GM18507 (cell line): ENCODE data around the gene PLA2G4D.

Experiments used
- DNase-seq: peaks from one replicate; pipeline ENCODE4 v3.0.0; 2011; ENCODE audit warnings: low read depth; ENCODE audit not compliant: insufficient read length; ENCODE audit errors: extremely low spot score
- FAIRE-seq: peaks from 2 replicates; lab custom pipeline; 2011; peaks lifted over from hg19 to GRCh38; lab: Jason Lieb, UNC

PLA2G4D gene

DNA sequence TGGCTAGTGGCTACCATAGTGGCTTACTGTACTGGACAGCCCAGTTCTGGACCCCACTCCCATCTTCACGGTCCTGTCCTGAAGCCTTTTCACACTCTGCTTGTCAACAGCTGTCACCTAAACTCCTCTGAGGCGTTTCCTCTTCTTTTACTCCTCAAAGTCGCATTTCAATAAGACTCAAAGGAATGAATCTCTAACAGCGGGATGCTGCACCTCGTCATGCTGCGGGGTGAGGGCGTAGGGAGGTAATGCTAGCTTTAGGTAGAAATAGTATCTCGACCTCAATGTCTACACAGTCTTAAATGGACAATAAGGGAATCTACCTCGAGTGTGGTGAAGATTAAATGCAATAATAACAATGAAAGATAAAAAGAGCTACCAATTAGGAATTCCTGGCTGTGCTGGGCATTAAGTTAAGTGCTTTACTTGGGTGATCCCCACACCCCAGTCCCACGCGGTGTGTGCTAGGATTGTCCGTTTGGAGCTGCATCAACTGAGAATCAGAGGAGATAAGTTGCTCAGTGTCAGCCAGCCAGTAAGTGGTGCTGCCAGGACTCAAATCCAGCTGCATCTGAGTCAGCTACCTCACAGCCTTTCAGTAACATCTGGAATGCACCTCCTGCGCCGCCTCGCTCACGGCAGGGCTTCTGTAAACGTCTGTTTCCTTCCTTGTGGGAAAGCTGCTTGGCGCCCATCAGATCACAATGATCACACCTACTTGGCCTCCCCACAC is 14.0 kb downstream of the PLA2G4D start:
- FAIRE-seq, result no peak
- no peak for DNase-seq

DNA sequence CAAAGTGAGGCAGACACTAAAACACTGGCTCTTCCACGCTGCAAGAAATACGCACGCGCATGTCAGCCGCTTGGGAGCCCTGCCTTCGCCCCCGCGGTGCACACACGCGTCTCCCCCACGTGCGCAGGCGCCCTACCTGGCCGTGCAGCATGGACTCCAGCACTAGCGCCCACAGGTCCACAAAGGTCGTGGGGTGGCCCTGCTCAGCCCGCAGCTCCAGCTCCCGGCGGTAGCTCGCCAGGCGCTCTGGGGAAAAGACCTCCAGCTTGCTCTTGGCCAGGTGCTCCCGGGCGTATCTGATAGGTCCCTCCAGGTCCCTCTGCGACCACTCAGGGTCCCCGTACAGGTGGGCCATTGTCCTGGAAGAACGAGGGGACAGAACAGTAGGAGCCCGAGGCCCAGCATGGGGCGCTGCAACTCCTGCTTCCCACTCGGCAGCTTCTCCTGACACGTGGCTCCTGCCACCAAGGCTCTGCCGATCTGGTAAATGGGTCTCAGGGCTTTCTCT is 14.9 kb downstream of the PLA2G4D start:
- FAIRE-seq (no peak), DNase-seq (no peak)

DNA sequence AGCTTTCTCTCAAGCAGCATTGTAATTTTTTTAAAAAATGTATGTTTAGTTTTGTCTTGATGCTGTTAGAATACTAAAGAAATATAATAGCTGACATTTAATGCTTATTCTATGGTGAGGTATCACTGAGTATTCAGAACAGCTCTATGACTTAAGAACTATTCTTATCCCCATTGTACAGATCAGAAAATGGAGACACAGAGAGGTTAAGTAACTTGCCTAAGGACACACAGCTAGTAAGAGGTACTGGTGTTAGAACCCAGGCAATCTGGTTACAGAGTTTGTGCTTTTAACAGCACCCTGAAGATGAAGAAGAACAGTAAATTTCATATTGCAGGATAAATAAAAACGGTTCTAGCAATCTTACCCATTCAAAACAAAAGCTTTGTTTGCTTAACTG is 15.5 kb downstream of the PLA2G4D start:
- no peak for FAIRE-seq
- no peak for DNase-seq

DNA sequence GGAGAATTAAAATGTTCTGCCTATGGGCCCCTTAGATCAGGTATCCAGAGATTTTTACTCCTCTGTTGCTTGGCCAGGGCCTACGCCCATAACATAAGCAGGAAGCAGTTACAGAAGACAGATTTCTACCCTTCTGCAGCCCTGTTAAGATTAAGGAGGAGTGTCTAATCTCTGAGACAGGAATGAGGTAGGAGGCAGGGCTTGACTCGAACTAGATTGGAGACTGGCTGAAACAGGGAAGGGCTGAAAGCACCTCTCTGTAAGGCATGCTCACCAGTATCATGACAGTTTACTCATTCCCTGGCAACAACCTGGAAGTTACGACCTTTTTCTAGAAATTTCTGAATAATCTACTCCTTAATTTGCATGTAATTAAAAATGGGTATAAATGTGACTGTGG is 16.7 kb downstream of the PLA2G4D start:
- DNase-seq (no peak), FAIRE-seq (no peak)

DNA sequence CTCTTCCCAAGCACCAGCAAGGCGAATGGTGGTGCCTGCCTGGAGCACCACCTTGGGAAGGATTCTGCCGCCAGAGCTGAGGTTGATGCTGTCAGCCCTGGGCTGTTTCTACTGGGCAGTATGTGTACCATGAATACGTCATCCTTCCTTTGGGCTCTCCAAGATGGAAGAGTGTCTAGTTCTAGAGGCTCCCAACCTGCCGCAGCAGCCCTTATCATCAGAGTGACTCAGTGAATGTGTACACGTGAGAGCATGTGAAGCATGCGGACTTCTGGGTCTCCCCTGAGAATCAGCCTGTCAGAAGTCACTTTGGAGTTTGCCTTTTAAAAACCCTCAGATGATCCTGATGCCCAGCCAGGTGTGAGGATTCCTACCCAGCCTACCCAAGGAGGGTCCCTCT is 20.9 kb downstream of the PLA2G4D start:
- FAIRE-seq (no peak), DNase-seq (no peak)

DNA sequence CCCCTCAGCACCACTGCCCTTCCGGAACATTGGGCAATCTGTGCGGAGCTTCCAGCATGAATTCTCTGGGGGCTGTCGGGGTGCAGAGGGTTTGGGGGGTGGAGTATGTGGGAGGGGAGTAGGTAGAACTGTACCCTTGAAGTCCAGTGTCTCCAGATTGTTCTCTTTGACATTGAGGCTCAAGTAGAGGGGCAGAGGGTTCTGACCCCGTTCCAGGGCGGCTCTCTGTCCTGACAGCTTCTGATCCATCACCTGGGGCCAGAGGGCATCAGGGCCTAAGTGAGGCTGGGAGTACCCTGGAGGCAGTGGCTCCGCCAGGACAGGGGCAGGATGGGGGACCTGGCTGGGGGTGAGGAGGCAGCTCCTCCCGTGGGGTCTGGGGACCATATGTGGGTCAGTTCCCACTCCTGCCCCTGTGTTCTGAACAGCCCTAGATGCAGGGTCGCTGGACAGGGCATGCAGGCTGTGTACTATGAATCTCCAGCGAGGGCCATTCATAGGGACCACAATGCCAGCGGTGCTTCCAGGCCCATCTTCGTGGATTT is 22.1 kb downstream of the PLA2G4D start:
- FAIRE-seq (no peak), DNase-seq (no peak)

DNA sequence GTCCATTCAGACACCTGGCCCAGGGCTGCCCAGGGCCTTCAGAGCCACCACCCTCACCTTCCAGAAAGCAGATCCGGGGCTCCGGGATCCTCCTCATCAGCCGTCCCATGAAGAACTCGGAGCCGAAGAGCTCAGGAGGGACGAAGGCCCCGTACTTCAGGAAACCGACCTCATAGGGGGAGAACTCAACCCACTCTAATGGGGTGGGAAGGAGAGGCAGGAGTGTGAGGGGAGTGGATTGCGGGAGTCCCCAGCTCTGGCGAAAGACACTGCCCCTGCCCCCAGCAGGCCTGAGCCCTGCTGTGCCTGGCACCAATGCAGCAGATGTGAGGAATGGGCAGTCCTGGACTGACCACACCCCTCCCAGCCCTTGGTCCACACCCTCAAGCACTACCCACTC is 22.6 kb downstream of the PLA2G4D start:
- no peak for FAIRE-seq

DNA sequence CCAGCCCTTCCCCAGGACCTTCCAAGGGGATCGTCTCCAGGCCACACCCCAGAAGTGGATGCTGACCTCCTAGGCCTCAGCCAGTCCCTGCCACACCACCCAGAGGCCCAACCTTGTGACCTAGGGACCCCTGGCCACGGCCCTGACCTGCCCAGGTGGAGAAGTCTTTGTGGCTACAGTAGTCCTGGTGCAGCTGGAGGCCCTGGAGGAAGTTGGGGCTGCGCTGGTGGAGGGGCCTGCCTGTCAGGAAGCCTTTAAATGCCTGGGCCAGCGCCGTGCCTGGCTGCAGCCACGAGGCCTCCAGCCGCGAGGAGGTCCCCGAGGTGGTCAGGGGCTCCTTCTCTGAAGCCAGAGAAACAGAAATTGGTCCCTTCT is 23.4 kb downstream of the PLA2G4D start:
- DNase-seq (no peak), FAIRE-seq (no peak)

More for the DNA sequence above, 22.6 kb downstream of the PLA2G4D start:
- DNase-seq, result no peak

DNA sequence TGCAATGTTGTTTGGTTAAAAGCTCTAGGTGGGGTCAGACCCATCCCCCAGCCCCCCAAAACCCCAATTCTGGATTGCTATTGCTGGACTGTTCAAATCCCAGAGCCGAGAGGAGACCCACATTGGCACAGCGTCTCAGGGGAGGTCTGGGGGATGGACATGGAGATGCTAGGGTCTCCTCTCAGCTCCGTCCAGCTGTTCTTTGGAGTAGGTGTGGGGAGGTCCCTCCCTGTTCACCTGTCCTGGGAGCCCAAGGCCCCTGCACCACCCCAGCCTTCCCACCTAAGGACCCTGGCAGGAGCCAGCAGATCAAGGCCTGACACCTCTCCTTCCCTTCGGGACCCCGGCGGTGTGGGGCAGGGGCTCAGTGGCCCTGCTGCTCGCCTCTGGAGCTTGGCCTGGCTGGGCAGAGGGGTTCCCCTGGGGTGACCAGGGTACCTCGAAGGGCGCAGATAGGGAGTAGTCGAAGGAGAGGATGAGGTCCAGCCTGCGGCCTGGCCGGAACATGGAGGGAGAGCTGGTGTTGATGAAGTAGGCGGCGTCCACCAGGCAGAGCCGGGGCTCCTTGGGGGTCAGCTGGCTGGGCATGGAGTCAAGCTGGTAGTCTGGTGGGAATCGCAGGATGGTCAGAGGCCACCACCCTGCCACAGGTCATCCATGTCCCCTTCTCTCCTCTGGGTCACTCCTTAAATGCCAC is 23.9 kb downstream of the PLA2G4D start:
- DNase-seq (no peak), FAIRE-seq (no peak)

DNA sequence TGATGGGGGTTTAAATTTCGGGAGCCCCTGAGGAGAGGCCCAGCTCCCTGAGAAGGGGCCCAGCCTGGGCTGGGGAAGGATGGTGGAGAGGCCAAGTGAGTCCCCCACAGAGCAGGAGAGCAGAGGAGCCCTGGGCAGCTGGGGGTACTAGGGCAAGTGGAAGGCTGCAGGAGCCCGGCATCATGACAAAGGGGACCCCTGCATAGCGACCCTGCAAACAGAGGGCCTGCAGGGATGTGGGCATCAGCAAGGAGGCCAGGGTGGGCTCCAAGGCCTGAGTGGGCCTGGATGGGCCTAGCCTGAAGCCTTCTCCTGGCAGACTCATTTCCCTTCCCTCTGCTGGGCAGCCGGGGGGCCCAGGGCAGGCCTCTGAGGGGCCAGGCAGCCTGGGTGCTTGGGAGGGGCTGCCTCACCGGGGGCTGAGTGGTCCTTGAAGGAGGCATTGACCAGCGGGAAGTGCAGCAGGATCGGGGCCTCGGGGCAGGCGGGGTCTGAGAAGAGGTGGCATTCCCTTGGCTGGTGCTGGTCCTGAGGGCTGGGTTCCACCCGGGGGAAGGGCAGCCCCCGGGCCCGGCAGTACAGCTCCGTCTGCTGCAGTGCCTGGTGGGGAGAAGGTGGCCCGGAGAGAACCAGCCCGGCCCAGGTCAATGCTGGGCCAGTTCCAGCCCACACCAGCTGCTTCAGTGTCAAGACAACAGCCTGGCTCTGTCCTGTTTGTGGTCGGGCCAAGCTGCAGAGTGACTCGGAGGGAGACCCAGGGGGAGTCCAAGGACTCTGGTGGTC is 24.7 kb downstream of the PLA2G4D start:
- DNase-seq (no peak), FAIRE-seq (no peak)

DNA sequence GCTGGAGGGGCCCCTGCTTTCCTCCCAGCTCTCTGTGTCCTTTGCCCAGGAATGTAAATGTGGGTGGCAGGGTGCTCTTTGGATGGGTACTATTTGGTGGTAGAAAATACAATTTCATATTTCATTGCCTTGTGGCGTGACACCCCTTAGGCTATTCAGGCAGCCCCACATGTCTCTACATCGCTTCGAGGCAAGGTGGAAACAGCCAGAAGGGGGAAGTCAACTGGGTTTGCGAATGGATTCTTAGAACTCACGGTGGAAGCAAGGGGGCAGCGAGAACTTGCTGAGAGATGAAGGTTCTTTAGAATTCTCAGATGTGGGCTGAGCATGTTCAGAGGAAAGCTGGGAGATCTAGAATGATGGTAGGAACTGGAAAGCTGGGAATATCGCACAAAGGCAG is 25.3 kb downstream of the PLA2G4D start:
- DNase-seq, result no peak
- no peak for FAIRE-seq

DNA sequence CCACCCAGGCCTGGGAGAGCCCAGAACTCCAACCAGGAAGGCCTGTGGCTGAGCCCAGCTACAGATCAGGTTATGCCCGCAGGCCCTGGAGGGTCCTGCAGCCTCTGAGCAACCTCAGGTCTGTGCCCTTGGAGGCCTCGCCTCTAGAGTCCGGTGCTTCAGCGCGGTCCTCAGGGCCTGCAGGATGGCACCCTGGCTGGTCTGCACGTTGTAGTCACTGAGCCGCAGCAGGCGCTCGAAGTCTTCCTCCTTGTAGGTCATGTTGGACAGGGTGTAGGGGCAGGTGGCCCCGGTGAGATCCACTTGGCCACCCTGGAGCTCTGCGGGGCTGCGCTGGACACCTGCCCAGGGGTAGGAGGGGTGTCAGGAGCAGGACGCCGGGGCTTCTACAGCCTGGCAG is 25.8 kb downstream of the PLA2G4D start:
- DNase-seq (no peak), FAIRE-seq (no peak)

DNA sequence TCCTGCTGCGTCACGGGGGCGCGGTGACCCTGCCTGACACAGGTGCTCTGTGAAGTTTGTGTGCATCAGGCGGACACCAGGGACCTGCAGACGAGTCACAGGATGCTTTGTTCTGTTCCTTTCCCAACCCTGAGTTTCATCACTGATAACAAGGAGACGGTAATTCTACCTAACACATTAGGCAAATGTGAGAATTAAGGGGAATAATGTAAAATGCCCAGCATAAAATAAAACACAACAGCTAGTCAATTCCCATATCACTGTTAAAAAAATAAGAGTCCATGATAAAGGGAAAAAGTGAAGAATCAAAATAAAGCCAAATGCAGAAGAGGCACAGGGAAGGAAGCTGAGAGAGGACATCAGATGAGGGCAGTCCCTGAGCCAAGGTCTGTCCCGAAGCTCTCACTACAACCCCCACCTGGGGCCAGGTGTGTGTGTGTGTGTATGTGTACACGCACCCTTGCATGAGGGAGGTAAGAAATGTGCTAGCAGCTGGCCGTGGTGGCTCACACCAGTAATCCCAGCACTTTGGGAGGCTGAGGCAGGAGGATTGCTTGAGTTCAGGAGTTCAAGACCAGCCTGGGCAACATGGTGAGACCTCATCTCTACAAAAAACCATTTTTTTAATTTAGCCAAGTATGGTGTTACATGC is 27.5 kb downstream of the PLA2G4D start:
- DNase-seq (no peak), FAIRE-seq (no peak)

DNA sequence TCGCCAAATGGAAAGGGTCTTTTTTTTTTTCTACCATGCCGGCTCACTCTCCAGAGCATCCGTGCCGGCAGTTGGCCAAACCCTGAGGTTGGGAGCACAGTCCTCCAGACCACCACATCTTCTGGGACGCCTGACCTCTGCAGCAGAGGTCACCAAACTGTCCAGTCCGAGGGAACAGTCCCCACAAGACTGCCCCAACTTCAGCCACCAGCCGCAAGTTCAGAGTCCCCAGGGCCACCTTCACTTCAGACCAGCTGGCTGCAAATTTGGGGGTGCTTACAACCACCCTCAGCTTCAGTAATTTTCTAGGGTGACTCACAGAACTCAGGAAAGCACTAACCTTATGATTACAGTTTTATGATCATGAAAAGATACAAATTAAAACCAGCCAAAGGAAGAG is 28.9 kb downstream of the PLA2G4D start:
- no peak for DNase-seq
- no peak for FAIRE-seq

DNA sequence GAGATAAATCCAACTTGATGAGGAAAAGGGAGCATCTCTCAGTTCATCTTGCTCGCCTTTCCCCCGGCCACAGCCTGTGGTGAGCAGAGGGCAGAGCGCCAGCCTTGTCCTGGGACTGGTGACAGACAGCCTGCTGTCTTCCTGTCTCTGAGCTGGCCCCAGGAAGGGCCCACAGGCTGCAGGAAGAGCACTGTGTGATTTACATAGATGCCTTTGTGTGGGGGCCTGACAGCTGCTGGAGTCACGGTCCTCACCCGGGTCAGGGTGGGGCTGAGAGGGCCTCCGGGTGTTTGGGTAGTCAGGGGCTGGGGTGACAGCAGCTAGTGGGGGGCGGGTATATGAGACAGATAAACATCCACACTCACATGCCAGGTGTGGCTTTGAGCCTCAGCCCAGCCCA is 29.3 kb downstream of the PLA2G4D start:
- DNase-seq, result no peak
- FAIRE-seq, result no peak

DNA sequence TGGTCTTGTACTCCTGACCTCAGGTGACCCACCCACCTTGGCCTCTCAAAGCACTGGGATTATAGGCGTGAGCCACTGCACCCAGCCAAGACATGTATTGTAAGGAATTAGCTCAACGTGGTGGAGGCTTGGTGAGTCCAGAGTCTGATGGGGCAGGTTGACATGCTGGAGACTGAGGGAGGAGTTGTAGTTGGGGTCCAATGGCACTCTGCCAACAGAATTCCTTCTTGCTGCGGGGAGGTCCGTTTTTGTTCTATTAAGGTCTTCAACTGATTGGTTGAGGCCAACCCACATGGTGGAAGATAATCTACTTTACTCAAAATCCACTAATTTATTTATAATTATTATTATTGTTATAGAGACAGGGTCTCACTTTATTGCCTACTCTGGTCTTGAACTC is 30.1 kb downstream of the PLA2G4D start:
- DNase-seq, result no peak
- no peak for FAIRE-seq

DNA sequence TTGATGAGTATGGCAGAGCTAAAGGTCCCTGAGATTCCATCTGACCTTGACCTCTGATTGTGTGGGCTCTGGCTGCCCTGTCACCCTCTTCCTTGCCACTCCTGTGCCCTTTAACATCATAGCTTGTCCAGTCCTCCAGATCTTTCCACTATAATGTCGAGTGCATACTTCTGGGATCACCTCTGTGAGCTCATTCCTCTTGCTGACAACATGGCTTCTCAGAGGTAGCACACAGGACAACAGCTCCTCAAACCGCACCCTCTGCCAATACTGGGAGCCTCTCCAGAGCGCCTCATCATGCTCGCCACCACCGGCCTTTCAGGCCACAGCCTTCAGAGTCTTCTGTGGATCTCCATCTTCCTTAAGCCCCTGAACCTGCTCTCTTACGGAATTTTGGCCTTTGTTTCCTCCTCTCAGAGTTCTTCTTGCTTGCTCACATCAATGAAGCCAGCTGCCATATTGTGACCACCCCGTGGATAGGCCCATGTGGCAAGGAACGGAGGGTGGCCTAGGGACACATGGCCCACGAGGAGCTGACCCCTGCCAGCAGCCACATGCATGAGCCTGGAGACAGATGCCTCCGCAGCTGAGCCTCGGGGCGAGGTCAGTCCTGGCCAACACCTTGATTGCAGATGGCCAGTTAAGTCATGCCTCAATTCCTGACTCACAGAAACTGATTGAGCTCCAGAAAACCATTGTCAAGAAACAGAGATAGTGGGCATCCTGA is 31.1 kb downstream of the PLA2G4D start:
- DNase-seq (no peak), FAIRE-seq (no peak)

DNA sequence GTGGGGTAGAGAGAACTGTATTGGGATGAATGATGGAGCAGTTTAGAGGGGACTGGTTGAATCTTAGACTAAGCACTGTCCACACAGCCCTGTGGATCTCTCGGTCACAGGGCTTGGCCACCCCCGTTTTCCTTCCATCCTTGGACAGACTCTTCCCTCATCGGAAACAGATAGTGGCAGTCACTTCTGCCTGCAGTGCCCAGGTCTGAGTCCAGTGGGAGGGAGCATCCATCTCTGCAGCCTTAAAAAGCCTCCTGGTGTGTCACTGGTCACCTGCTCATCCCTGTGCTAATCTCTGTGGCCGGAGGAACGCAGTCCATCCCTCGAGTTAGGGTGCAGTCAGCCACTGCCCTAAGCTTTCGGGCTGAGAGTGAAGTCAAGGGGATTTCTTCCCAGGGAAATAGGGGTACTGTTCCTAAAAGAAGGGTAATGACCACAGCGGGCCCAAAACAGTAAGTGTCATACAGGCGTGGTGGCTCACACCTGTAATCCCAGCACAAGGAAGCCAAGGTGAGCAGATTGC is 32.0 kb downstream of the PLA2G4D start:
- DNase-seq (no peak), FAIRE-seq (no peak)

DNA sequence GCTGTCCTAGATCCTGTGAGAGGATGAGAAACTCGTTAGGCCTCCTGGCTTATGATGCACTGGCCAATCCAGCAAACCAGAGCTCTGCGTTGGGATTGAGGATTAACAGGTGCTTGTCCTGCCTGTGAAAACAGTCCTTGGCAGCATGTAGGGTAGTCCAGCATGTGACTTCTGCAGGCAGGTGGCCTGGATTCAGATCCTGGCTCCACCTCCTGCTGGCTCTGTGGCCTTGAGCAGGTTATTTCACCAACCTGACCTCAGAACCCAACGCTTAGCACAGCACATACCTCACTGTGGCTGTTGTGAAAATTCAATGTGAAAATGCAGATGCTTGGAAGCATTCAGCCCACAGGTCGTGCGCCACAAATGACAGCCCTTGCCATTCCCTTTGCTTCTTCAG is 33.6 kb downstream of the PLA2G4D start:
- no peak for DNase-seq
- no peak for FAIRE-seq
